Karpas-422 (cell line): ENCODE data around the gene RGS1. TPM values are rescaled to one million over a fixed set of nuclear protein-coding genes. Genes with fewer than 3 reads are reported as not detected.
"Not testable (repeated sequence)": the region's sequence is repeated elsewhere in the genome, so short reads cannot be mapped to it uniquely, and the experiment has no call there.

Experiments
- DNase-seq: peaks from one replicate; pipeline ENCODE4 v3.0.0-alpha.2; 2015
- H2AFZ ChIP-seq: fragments of 200-600 bp; sonication (generic); 2 replicates; pipeline ENCODE4 v1.6.1; 2014; ENCODE audit warnings: antibody characterized with exemption, low read length, mixed read lengths
- H3K27ac ChIP-seq: fragments of 200-600 bp; sonication (generic); 2 replicates; pipeline ENCODE4 v1.5.1; 2014; ENCODE audit warnings: mild to moderate bottlenecking, low read length, moderate library complexity
- H3K27me3 ChIP-seq: fragments of 200-600 bp; sonication (generic); 2 replicates; pipeline ENCODE4 v1.6.1; 2014; ENCODE audit warnings: low read length, mixed read lengths
- H3K36me3 ChIP-seq: fragments of 200-600 bp; sonication (generic); 2 replicates; pipeline ENCODE4 v1.6.1; 2014; ENCODE audit warnings: low read length, mixed read lengths; ENCODE audit not compliant: insufficient read depth
- H3K4me1 ChIP-seq: fragments of 200-600 bp; sonication (generic); 2 replicates; pipeline ENCODE4 v1.6.1; 2014; ENCODE audit warnings: mild to moderate bottlenecking, low read length, mixed read lengths
- H3K4me2 ChIP-seq: fragments of 200-600 bp; sonication (generic); 2 replicates; pipeline ENCODE4 v1.6.1; 2014; ENCODE audit warnings: low read length, low read depth, mild to moderate bottlenecking; ENCODE audit not compliant: poor library complexity, severe bottlenecking
- H3K4me3 ChIP-seq: fragments of 200-600 bp; sonication (generic); 2 replicates; pipeline ENCODE4 v1.5.1; 2014; ENCODE audit warnings: mild to moderate bottlenecking, antibody characterized with exemption, low read length, mixed read lengths
- H3K79me2 ChIP-seq: fragments of 200-600 bp; sonication (generic); 2 replicates; pipeline ENCODE4 v1.6.1; 2014; ENCODE audit warnings: mild to moderate bottlenecking, low read length, mixed read lengths
- H3K9ac ChIP-seq: fragments of 200-600 bp; sonication (generic); 2 replicates; pipeline ENCODE4 v1.6.0; 2014; ENCODE audit warnings: low read length
- H3K9me2 ChIP-seq: fragments of 200-600 bp; sonication (generic), shearing (Covaris generic); replicated peaks from 2 replicates; pipeline ENCODE4 v1.6.0; 2014; ENCODE audit warnings: mild to moderate bottlenecking, low read length, moderate library complexity; ENCODE audit not compliant: insufficient read depth
- H3K9me3 ChIP-seq: fragments of 300-700, 200-600 bp; sonication (generic); 2 replicates; pipeline ENCODE4 v1.6.1; 2014; ENCODE audit warnings: low read length, mixed read lengths
- H4K20me1 ChIP-seq: fragments of 200-600 bp; sonication (generic); 2 replicates; pipeline ENCODE4 v1.6.1; 2014; ENCODE audit warnings: mild to moderate bottlenecking, antibody characterized with exemption, low read length, low read depth; ENCODE audit not compliant: insufficient read depth
- total RNA-seq: library from RNA; depleted of rRNA; stranded (reverse); fragments of >200 nt; shearing (Covaris generic); gene quantifications from 2 replicates; pipeline ENCODE4 v1.2.3, GENCODE V29; 2014; ENCODE audit warnings: low replicate concordance; rRNA removed

RGS1 gene
- 0.22 and 3.5 TPM in 2 replicates for total RNA-seq

- Histone ChIP-seq H3K4me1 (peaks cover 3% of the 10 kb centered on the region; the same call in 1 of the 2 replicates), H3K9ac (no peak within 1 kb of the TSS), H4K20me1 (no peaks in the 10 kb centered on the region), H3K9me2 (no peaks in the 10 kb centered on the region), H2AFZ (peak within 1 kb of the TSS; percentile 54), H3K36me3 (no peaks in the 10 kb centered on the region), H3K79me2 (no peaks in the 10 kb centered on the region), H3K27me3 (no peaks in the 10 kb centered on the region), H3K4me2 (peak within 1 kb of the TSS; percentile 21), H3K27ac (no peak within 1 kb of the TSS), H3K4me3 (no peak within 1 kb of the TSS), H3K9me3 (no peaks in the 10 kb centered on the region)
- no peak for DNase-seq
These were observed at the start of gene RGS1 for GRCh38 chr1:192575499-192576189. Gene RGS1, plus strand, starts transcription at chr1:192575773. Its CDS starts 20 bp downstream, at chr1:192575793.

- no peak overlapping the region for H3K4me2 ChIP-seq
- H2AFZ ChIP-seq: no peak overlapping the region
- H3K9me2 ChIP-seq: no peaks in the 10 kb centered on the region
- peaks cover 2% of the 10 kb centered on the region; the same call in 1 of the 2 replicates for H3K4me1 ChIP-seq
- no peaks in the 10 kb centered on the region for H3K36me3 ChIP-seq
- H3K4me3 ChIP-seq: no peak overlapping the region
- H3K9me3 ChIP-seq: no peaks in the 10 kb centered on the region
- no peak overlapping the region for H3K27ac ChIP-seq
- no peaks in the 10 kb centered on the region for H4K20me1 ChIP-seq
- no peak overlapping the region for H3K9ac ChIP-seq
- H3K27me3 ChIP-seq: no peaks in the 10 kb centered on the region
- peak; percentile 22 for DNase-seq
- no peaks in the 10 kb centered on the region for H3K79me2 ChIP-seq
These were observed 48.3 kb upstream of the RGS1 start for GRCh38 chr1:192527111-192527795.

- no peaks in the 10 kb centered on the region for H3K27me3 ChIP-seq
- H3K9me3 ChIP-seq: no peaks in the 10 kb centered on the region
- H3K79me2 ChIP-seq: no peaks in the 10 kb centered on the region
- peaks cover 2% of the 10 kb centered on the region; the same call in 1 of the 2 replicates for H3K4me1 ChIP-seq
- H3K36me3 ChIP-seq: no peaks in the 10 kb centered on the region
- H3K9ac ChIP-seq: no peak overlapping the region
- H2AFZ ChIP-seq: no peak overlapping the region
- no peak overlapping the region for H3K27ac ChIP-seq
- no peaks in the 10 kb centered on the region for H4K20me1 ChIP-seq
- H3K4me3 ChIP-seq: no peak overlapping the region
- peak; percentile 21 for DNase-seq
- no peaks in the 10 kb centered on the region for H3K9me2 ChIP-seq
- no peak overlapping the region for H3K4me2 ChIP-seq
These were observed 47.6 kb upstream of the RGS1 start for GRCh38 chr1:192527950-192528349.

GRCh38 chr1:192529031-192529755 lies 46.4 kb upstream of the RGS1 start:
- H3K36me3 ChIP-seq: no peaks in the 10 kb centered on the region
- no peak overlapping the region for H3K4me3 ChIP-seq
- no peak overlapping the region for H3K27ac ChIP-seq
- no peak overlapping the region for H2AFZ ChIP-seq
- H3K9me3 ChIP-seq: no peaks in the 10 kb centered on the region
- no peaks in the 10 kb centered on the region for H3K9me2 ChIP-seq
- no peak overlapping the region for H3K4me2 ChIP-seq
- H3K9ac ChIP-seq: no peak overlapping the region
- peaks cover 2% of the 10 kb centered on the region; the same call in 1 of the 2 replicates for H3K4me1 ChIP-seq
- DNase-seq: peak; percentile 29
- no peaks in the 10 kb centered on the region for H3K27me3 ChIP-seq
- H4K20me1 ChIP-seq: no peaks in the 10 kb centered on the region
- no peaks in the 10 kb centered on the region for H3K79me2 ChIP-seq

- Histone ChIP-seq H3K4me2 (no peak overlapping the region), H3K79me2 (no peaks in the 10 kb centered on the region), H3K27me3 (no peaks in the 10 kb centered on the region)
These were observed 45.8 kb upstream of the RGS1 start for GRCh38 chr1:192529811-192530210.

GRCh38 chr1:192530254-192530653 lies 45.3 kb upstream of the RGS1 start:
- H3K27ac ChIP-seq: no peak overlapping the region
- no peak overlapping the region for H3K9ac ChIP-seq
- no peak overlapping the region for H2AFZ ChIP-seq
- H4K20me1 ChIP-seq: no peaks in the 10 kb centered on the region
- H3K4me3 ChIP-seq: no peak overlapping the region
- DNase-seq: peak; percentile 40
- no peaks in the 10 kb centered on the region for H3K79me2 ChIP-seq
- no peak overlapping the region for H3K4me2 ChIP-seq
- H3K9me3 ChIP-seq: no peaks in the 10 kb centered on the region
- H3K36me3 ChIP-seq: no peaks in the 10 kb centered on the region
- H3K27me3 ChIP-seq: no peaks in the 10 kb centered on the region
- H3K4me1 ChIP-seq: peaks cover 2% of the 10 kb centered on the region; the same call in 1 of the 2 replicates
- H3K9me2 ChIP-seq: no peaks in the 10 kb centered on the region

More at GRCh38 chr1:192529811-192530210, 45.8 kb upstream of the RGS1 start:
- no peaks in the 10 kb centered on the region for H3K9me2 ChIP-seq
- H2AFZ ChIP-seq: no peak overlapping the region
- DNase-seq: no peak
- no peaks in the 10 kb centered on the region for H3K9me3 ChIP-seq
- H3K9ac ChIP-seq: no peak overlapping the region
- H3K4me3 ChIP-seq: no peak overlapping the region
- no peak overlapping the region for H3K27ac ChIP-seq
- peaks cover 2% of the 10 kb centered on the region; the same call in 1 of the 2 replicates for H3K4me1 ChIP-seq
- H3K36me3 ChIP-seq: no peaks in the 10 kb centered on the region
- no peaks in the 10 kb centered on the region for H4K20me1 ChIP-seq

- H2AFZ ChIP-seq, H4K20me1 ChIP-seq, H3K4me1 ChIP-seq, DNase-seq, H3K9me2 ChIP-seq, H3K9me3 ChIP-seq, H3K9ac ChIP-seq, H3K79me2 ChIP-seq, H3K4me2 ChIP-seq, H3K27ac ChIP-seq, H3K4me3 ChIP-seq, H3K27me3 ChIP-seq, H3K36me3 ChIP-seq: not testable (repeated sequence)
These were observed 44.4 kb upstream of the RGS1 start for GRCh38 chr1:192531037-192531703.
